Activated CD8-positive, alpha-beta memory T cell treated with anti-CD3 and anti-CD28 coated beads, Interleukin-2, amount 50 U/mL, for 4 hours (primary cell): ENCODE results near the gene SELL.
"Not testable (repeated sequence)": the region's sequence is repeated elsewhere in the genome, so short reads cannot be mapped to it uniquely, and the experiment has no call there.

ENCODE experiments used
- DNase-seq: peaks from one replicate; pipeline ENCODE4 v3.0.0-alpha.2; 2020

Gene SELL

DNA sequence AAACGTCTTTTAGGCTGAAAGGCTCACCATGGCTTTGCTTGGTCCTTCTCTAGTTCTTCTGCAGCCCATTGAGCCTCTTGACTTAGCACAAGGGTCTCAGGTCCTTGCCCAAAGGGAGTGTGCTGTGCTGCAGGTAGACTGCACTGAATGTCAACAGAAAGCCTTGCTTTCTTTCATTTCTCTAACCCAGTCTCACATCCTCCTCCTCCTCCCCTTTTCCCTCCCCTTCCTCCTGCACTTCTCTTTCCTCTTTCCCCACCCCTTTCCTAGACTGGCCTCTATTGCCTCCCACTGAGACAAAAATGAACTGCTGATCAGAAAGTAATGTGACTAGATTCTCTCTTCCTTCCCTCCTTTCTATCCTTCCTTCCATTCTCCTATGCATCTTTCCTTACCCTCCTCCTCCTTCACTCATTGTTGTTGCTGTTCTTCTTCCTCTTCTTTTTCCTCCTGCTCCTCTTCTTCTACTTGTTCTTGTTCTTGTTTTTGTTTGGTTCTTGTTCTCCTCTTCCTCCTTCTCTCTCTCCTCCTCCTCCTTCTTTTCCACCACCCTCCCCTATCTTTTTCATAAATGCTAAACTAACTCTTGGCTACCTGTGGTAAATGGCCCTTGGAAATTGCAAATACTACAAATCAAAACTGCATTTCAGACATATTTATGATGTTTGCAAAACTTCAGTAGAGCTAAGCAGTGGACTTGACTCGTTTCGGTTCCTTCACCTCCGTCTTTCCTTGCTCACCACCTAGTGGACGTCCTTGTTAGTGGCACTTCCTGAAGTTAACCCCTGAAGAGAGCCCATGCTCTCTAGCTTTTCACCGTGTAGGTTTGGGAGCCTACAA, at the start of gene SELL:
Gene SELL, minus strand, starts transcription at position 152 of the 840 bp plus-strand sequence. Its CDS starts 122 bp downstream, at position 30.
- peak; percentile 74 for DNase-seq

GRCh38 chr1:169759038-169759437, 47.6 kb upstream of the SELL start:
- DNase-seq: no peak

DNA sequence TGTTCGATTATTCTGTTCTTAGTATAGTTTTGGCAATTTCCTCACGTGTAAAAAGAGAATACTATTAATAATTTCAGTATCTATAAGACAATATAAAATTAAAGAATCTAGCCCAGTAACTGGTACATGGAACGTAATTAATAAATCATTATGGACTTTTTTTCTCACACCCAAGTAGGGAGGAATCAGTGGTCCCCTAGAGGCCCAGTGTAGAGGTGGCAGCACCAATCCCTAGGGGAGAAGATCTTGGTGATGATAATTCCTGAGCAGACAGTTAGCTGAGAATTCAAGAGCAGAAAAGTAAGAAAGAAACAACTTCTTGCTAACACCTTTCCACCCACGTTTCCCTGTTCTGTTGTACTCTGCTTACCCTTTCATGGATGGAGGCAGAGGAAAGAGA, 42.1 kb upstream of the SELL start:
- no peak for DNase-seq

DNA sequence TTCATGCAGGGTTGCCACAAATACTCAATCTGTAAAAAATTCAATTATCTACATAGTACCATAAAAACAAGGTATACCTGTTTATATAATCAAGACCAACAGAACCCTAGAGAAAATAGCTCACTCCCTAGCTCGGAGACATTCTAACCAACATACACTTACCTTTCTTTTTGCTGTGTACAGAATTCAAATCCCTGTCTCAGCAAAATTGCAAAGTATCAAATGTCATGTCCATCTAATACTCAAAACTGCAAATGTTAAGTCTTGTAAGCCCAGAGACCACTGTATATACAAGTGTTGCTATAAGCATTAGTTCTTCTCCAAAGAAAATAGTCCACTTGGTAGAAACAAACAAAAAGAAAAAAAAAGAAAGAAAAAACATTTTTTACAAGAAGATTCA, 38.6 kb upstream of the SELL start:
- DNase-seq: no peak

GRCh38 chr1:169746550-169746949, 35.1 kb upstream of the SELL start:
- no peak for DNase-seq

DNA sequence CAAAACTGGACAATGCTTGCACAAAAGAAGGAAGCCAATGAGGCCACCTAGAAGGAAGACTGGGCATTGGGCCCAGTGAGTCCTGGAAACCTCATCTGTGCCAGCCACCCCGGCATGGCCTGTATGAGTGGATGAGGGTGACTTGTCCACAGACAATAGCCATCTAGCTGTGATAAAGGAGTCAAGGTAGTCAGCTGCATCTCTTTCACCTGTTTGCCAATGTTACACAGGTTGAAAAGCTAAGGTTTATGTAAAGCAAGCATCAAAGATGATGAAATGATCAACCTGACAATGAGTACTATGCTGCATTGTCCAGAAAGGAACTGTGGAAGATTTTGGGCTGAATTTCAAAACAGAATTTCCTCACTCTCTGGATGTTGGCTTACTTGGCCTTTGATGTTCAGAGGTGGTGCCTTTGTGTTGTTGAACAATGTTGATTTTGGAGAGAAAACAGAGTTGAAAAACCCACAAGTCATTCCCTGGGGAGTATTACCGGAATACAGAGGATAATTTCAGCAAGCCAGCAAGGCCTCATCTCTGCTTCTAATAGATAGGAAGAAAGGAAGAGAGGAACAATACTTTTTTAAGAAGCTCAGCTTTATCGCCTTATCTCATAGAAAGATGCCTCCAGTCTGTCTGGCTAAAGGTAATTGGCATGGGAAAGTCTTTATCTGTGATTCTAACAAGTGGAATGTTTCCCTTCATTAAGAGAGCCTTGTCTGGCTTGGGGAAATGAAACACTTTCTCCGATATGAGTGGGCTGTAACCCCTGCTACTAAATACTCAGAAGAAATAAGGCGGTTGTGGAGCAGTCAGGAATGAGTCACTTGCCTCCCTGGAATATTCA, 33.8 kb upstream of the SELL start:
- DNase-seq: no peak

GRCh38 chr1:169741666-169742394, 30.4 kb upstream of the SELL start:
- no peak for DNase-seq

DNA sequence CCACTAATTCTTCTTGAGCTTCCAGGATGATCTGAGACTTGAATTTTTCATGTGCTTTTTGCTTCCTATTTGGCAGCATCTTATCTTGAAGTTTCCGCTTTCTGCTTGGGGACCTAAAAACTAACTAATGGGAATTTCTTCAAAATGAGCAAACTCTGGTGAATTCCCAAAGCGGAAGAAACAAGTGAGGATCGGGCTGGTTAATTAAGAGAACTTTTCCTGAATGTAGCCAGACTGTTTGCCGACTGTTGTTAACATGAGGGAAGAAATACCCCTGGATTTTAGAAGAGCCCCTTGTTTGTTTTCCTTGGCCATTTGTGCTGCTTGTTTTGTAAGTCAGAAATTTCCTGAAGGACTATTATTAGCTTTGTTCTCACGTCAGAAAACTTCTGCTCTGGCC, 28.6 kb upstream of the SELL start:
- no peak for DNase-seq

- DNase-seq: no peak
Measured at GRCh38 chr1:169733924-169734323, 22.5 kb upstream of the SELL start, which contains the start of gene SELE. Gene SELE, minus strand, starts transcription at chr1:169734079. Its CDS starts 467 bp downstream, at chr1:169733612.

GRCh38 chr1:169731446-169731845, 20.0 kb upstream of the SELL start:
- no peak for DNase-seq

DNA sequence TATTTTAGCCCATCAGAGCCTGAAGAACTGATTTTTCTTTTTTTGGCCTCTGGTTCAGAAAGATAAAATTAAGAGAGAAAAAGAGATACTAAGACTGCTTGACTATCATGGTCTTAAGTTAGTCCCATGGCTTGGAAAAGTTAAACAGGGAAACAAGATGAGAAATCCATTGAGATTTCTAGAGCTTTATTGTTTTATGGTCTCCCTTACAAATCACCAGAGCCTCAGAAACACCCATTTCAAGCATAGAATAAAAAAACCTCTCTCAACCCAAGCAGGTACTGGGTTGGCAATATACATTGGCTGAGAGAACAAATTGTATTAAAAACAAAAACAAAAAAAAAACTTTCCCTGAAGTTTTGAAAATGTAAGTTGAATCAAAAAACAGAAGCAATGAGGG, 18.6 kb upstream of the SELL start:
- no peak for DNase-seq

- DNase-seq: no peak
Measured at GRCh38 chr1:169727307-169727706, 15.9 kb upstream of the SELL start.

GRCh38 chr1:169726851-169727250, 15.4 kb upstream of the SELL start:
- DNase-seq: no peak

- no peak for DNase-seq
Measured at GRCh38 chr1:169725930-169726329, 14.5 kb upstream of the SELL start.

DNA sequence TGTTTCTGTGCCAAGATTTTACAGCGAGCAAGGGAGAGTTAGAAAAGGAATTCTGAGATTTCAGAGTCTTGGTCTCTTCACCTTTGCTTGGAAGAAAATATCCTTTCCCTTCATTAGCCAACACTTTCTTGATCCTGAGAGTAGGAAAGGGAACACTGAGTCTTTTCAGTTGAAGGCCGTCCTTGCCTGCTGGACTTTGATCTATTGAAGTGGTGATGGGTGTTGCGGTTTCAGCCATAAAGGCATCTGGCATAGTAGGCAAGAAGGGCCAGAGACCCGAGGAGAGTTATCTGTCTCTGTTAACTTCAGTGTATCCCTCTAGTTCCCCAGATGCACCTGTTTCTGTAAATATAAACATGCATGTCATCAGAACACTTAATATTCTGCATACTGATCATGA, 12.7 kb upstream of the SELL start:
- no peak for DNase-seq

- DNase-seq: no peak
Measured at GRCh38 chr1:169723763-169724162, 12.3 kb upstream of the SELL start.

DNA sequence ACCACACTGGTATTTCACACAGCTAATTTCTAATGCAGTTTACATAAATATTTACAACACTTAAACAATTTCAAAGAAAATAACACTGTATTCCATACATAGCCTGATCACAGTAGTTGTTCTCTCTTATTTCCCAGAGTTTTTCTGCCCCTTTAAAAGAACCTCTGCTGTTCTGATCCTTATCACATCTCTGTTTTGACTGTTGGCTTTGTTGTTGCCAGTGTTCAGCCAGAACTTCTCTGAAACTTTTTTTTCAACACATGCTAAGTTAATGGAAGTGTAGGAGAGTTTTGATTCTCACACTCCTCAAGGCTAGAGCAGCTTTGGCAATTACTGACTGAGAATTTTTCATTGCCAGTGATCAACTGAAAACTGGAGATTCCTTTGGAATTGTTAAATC, 11.4 kb upstream of the SELL start:
- no peak for DNase-seq

DNA sequence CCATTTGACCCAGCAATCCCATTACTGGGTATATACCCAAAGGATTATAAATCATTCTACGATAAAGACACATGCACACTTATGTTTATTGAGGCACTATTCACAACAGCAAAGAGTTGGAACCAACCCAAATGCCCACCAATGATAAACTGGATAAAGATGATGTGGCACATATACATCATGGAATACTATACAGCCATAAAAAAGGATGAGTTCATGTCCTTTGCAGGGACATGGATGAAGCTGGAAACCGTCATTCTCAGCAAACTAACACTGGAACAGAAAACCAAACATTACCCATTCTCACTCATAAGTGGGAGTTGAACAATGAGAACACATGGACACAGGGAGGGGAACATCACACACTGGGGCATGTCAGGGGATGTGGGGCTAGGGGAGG, 3.7 kb upstream of the SELL start:
- DNase-seq: not testable (repeated sequence)

DNA sequence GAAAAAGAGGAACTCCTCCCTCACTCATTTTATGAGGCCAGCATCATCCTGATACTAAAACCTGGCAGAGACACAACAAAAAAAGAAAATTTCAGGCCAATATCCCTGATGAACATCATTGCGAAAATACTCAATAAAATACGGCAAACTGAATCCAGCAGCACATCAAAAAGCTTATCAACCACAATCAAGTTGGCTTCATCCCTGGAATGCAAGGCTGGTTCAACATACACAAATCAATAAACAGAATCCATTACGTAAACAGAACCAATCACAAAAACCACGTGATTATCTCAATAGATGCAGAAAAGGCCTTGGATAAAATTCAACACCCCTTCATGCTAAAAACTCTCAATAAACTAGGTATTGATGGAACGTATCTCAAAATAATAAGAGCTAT, 1.7 kb upstream of the SELL start:
- not testable (repeated sequence) for DNase-seq

DNA sequence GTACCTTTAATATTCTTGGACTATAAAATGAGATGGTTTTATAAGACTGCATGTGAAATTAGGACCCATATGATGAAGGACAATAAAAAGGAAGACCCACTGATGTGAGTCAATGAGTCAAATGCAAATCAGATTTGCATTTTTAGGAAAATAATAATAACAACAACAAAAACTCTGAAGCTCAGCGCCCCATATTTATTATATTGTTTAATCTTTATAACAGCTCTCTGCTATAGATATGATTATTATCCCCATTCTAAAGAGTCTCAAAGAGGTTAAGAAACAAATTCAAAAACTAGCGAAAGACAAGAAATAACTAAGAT, 850 bp upstream of the SELL start:
- no peak for DNase-seq

GRCh38 chr1:169708647-169709046, 2.8 kb downstream of the SELL start:
- DNase-seq: no peak

- no peak for DNase-seq
Measured at GRCh38 chr1:169707912-169708604, 3.4 kb downstream of the SELL start.

GRCh38 chr1:169704797-169705196, 6.6 kb downstream of the SELL start:
- no peak for DNase-seq
